Measurements from ENCODE around the gene TRPV5.

Gene TRPV5

DNA sequence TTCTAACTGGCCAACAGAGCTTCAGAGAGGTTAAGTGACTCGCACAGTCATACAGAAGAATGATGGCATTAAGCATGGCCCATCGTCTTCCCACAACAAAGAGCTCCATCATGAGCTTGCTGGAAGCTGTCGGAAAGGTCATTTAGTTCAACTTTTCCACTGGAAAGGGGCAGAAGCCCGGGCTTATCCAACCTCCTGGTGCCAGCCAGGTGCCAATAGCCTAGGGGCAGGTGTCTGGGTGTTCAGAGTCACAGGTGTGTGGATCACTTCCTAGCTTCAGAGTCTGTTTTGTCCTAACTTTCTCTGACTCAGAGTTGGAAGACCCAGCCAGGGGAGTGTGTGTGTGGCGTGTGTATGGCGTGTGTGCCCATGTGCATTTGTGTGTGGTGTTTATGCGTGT, 46.7 kb downstream of the TRPV5 start:
- no peak for DNase-seq (ENCODE audit: low read depth)

DNA sequence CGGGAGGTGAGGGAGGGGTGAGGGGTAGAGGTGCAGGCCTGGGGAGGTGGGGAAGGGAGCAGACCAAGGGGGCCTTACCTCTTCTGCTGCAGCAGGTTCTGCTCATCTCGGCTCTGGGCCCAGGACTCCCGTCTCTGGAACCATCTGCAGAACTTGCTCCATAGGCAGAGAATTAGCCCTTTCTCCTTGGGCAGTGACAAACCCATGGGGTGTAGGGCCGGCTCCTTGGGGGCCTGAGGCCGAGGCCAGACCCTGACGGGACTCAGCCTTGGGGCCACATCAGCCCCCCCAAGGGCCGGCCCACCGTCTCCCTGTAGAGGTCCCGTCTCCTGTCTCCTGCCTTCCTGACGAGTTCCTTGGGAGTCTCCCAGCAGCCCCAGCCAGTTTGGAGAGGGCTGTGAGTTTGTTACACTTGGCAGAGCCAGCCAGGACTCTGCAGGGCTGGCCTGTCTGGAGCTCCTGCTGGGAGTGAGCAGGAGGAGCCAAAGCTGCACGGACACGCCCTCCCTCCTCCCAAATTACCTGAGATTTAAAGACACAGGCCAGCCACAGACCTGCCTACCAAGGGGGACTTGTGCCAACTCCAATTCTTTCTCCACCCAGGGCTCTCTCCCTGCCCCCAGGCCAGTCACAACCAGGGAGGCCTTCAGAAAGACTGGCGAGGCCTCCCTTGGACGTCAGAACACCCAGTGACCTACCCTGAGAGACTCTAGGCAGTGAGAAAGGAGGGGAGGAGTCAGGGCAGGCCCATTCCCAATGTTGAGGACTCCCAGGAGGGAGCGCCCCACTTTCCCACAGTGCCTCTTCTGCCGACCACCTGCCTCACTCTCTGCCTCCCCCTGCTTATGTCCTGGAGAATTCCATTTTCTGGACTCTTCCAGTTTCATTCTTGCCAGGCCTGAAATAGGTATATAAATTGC, 48.0 kb downstream of the TRPV5 start, which contains the start of gene TRPV6:
TSS of gene TRPV6 (minus strand) at position 435 of the 920 bp plus-strand sequence.
- no peak for DNase-seq (ENCODE audit: low read depth)

- no peak for DNase-seq (ENCODE audit: low read depth)
Observed at GRCh38 chr7:142884286-142884640, 49.3 kb downstream of the TRPV5 start.

- no peak for DNase-seq (ENCODE audit: low read depth)
Observed at GRCh38 chr7:142883571-142884285, 49.8 kb downstream of the TRPV5 start.

GRCh38 chr7:142883145-142883544, 50.4 kb downstream of the TRPV5 start:
- no peak for DNase-seq (ENCODE audit: low read depth)

- DNase-seq (ENCODE audit: low read depth) = no peak
Observed at GRCh38 chr7:142882338-142882678, 51.2 kb downstream of the TRPV5 start.

DNA sequence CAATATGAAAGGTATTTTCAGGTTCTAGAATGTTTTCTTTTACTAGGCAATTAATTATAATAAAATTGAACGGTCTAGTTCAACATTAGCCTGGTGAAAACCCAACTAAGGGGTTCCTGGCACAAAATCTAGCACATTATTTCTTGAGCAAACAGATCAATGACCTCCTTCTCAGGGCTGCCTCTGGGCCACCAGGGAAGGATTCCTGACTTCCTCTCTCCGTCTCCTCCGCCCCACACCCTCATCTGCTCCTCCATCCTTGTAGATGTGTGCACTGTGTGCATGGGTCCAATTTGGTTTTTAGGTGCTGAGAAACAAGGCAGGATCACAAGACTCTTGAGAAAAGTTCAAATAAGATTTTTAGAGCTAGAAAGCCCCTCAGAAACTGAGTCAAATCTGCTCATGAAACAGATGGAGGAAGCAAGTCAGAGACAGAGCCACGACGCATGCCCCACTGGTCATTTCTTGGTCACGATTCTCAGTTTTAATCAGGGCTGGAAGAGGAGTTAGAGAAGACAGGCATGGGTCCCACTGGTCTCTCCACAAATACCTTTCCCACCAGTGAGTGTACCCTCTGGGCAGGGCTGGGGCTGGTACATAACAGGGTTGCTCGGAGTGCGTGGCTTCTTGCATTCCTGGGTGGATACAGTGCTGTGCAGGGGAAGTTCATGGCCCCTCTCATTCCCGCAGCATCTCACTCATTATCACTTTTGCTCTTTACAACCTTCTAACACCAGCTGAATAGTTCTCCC, 51.8 kb downstream of the TRPV5 start:
- DNase-seq (ENCODE audit: low read depth) = no peak

DNA sequence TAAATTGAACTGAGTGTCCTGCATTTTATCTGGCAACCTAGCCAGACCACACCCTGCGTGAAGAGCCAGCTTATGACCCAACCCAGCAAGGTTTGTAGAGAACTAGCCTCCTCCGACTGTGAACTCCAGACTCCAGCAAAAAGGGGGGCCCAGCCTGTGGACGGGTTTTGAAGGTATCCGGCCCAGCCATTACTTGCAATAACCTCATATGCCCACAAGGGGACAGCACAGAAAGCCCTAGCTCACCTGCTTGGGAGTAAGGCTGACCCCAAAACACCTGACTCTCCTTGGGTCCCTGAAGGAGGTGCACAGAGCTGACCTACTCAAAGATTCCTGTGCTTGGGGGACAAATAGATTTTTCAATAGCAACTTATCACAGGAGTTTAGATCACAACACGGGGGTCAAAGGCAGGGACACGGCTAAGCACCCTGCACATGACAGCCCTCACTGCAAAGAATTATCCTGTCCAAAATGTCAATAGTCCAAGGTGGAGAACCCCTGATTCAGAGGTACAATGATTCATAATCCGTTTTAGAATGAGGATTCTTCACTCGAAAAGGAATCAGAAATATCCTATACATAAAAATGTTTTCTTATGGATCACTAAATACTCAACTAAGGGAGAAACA, 52.6 kb downstream of the TRPV5 start:
- DNase-seq (ENCODE audit: low read depth) = peak; percentile 30

- DNase-seq (ENCODE audit: low read depth) = no peak
Observed at GRCh38 chr7:142879060-142879459, 54.5 kb downstream of the TRPV5 start.

- DNase-seq (ENCODE audit: low read depth) = no peak
Observed at GRCh38 chr7:142878315-142878714, 55.2 kb downstream of the TRPV5 start.

- no peak for DNase-seq (ENCODE audit: low read depth)
Observed at GRCh38 chr7:142876991-142877910, 56.3 kb downstream of the TRPV5 start.

- no peak for DNase-seq (ENCODE audit: low read depth)
Observed at GRCh38 chr7:142876236-142876960, 57.1 kb downstream of the TRPV5 start.

GRCh38 chr7:142875456-142875855, 58.1 kb downstream of the TRPV5 start:
- no peak for DNase-seq (ENCODE audit: low read depth)

GRCh38 chr7:142874837-142875236, 58.7 kb downstream of the TRPV5 start:
- DNase-seq (ENCODE audit: low read depth) = no peak

- no peak for DNase-seq (ENCODE audit: low read depth)
Observed at GRCh38 chr7:142874409-142874808, 59.1 kb downstream of the TRPV5 start.

GRCh38 chr7:142873871-142874270, 59.7 kb downstream of the TRPV5 start:
- DNase-seq (ENCODE audit: low read depth) = no peak

GRCh38 chr7:142873281-142873784, 60.2 kb downstream of the TRPV5 start:
- DNase-seq (ENCODE audit: low read depth) = no peak

DNA sequence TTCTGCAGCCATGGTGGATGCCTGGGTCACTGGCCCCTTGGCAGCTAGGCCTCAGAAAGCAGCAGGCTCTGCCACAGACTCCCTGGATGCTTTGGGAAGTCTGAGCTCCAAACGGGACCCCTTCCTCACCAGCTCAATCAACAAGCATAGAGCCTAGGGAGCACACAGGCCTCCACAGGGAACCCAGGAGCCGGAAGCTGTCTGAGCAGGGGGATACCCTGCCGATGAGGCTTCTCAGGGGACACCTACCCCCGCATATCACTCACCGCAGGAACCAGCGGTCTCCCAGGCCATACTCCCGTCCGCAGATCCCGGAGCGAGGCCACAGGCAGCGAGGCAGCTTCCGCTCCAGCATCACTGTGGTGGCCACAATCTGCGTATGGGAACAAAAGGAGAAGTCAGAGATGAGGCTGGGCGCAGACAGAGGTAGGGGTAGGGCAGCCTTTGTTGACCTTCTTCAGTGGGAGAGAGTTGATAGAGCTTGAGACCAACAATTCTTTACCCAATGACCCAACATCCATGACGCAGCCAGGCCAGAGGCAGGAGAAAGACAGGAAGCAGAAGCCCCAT, 61.4 kb downstream of the TRPV5 start:
- no peak for DNase-seq (ENCODE audit: low read depth)

DNA sequence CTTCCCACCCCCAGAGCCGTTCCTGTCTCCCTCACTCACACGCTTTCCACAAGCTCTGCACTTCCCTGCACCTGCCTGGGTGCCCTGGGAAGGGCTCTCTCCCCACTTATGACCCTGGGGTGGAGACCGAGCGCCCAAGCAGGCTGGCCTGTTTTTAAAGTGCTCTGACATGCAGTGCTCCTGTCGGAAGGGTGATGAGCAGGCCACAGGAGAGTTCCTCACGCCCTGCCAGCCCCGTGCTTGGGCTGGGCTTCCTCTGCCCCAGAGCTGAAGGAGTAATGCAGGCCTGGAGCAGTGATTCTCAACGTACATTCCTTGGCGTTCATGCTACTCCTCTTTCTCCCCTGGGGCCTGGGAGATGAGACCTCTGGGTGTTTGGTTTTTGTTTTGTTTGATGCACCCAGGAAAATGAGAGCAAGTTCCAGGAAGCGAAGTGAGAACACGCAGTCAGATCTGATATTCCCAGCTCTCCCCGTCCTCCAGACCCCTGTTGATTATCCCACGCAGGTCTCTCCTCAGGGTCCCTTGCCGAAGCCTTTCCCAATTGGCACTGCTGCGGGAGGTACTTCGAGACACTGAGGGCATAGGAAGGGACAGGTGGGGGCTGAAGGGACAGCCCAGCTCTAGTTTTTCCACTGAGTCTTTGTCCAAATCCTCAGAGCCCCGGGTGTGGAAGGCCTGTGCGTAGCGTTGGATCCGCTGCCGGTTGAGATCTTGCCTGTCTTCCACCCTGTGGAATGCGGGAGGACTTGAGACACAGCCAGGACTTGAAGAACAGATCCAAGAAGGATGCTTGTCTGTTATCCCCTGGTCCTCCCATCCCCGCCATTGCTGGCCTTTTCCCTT, 62.1 kb downstream of the TRPV5 start:
- no peak for DNase-seq (ENCODE audit: low read depth)

All from T follicular helper cell (primary cell).